GM19099 (cell line): ENCODE results near the gene EVC.

Experiments used
- POLR2A ChIP-seq: IDR thresholded peaks from 3 replicates; pipeline ENCODE4 v1.6.1; 2011; ENCODE audit warnings: low read depth; ENCODE audit not compliant: insufficient read length; ENCODE audit errors: extremely low read depth

Gene EVC

GRCh38 chr4:5710961-5711478, at the start of gene EVC:
Gene EVC (plus strand): TSS chr4:5711201. CDS start chr4:5711381, 180 bp downstream.
- TF ChIP-seq POLR2A = no peak

GRCh38 chr4:5661237-5661636, 49.8 kb upstream of the EVC start:
- TF ChIP-seq POLR2A = no peak

GRCh38 chr4:5662555-5662954, 48.4 kb upstream of the EVC start:
- no peak for TF ChIP-seq POLR2A

- no peak for TF ChIP-seq POLR2A
These were observed 46.2 kb upstream of the EVC start for GRCh38 chr4:5664778-5665177.

DNA sequence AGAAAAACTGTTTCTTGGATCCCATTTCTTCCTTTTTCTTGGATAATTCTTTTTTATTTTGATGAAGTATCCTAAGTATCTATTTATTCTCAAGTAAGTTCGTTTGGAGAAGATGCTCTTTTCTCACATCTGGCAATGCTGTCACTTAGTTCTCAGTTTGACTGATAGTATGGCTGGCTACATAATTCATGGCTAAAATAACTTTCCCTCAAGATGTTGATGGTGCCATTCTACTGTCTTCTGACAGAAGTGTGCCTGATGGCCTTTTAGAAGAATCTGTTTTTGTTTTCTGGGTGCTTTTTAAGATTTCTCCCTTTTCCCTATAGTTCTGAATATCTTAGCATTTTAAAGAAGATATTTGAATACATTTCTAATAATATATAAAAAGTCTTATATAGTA, 44.3 kb upstream of the EVC start:
- no peak for TF ChIP-seq POLR2A

DNA sequence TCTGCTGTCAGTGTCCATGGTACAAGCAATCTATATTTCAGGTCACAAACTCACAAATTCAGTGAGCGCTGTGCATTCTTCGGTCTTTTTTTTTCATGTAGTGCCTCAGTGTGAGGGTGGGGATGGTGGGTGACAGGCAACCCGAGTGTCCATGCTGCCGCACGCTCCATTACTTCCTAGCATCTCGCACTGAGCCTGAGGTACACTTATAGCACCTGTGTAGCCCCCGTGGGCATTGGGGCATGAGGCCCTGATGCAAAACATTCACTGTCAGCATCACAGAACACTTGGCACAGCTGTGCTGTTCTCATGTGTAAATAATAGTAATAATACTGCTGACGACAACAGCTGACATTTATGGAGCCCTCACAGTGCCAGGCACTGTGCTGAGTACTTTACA, 34.2 kb upstream of the EVC start:
- TF ChIP-seq POLR2A = no peak

DNA sequence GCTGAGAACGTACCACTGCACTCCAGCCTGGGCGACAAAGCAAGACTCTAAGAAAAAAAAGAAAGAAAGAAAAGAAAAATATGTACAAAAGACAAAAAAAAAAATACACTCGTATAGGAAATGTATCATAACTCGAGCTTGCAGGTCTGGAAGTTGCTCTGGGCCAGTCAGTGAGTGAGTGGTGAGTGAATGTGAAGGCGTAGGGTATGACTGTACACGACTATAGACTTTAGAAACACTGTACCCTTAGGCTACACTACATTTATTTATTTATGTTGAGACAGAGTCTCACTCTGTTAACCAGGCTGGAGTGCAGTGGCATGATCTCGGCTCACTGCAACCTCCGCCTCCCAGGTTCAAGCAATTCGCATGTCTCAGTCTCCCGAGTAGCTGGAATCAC, 32.0 kb upstream of the EVC start:
- TF ChIP-seq POLR2A = no peak

GRCh38 chr4:5683566-5683965, 27.4 kb upstream of the EVC start:
- TF ChIP-seq POLR2A = no peak

GRCh38 chr4:5685296-5685695, 25.7 kb upstream of the EVC start:
- no peak for TF ChIP-seq POLR2A

DNA sequence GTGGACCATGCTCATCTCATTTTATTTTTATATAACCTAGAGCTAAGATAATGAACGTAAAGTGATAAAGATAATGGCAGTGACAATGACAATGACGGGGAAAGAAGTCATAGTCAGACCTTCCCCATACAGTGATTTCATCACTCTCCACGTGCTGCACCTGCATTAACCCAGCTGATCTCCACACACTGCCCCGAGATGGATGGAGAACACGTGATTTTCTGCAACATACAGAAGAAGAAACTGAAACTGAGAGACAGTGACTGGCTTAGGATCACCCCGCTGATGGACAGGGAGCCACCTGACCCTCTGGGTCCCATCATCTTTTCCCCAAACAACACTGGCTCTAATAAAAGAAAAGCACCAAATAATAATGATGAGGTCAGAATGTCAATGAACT, 24.7 kb upstream of the EVC start:
- TF ChIP-seq POLR2A = no peak

GRCh38 chr4:5689065-5689464, 21.9 kb upstream of the EVC start:
- TF ChIP-seq POLR2A = no peak

DNA sequence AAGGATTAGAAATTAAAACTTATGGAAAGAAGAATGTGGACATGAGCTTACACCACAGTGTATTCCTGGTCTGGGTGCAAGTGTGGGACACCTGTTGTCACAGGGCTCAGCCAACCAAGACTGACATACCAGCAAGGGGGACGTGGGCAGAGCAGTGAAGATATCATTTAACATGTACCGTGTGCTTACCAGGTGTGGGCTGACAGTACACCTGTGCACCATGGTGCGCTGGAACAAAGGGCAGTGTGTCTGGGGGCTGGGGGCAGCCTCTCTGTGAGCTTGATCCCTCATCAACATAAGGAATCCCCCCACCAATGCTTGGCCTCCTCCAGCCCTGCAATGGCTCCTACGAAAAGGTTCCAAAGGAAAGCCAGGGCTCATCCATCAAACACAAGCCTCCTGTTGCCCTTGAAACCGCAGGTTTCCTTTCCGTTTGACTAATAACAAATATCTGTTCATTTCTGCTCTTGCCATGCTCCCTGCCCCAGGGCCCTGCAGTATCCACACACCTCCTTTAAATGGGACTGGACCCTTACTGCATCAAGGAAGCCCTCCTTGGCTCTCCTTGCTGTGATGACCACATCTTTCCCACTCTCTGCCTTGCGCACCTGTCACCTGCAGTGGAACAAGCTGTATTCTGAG, 19.4 kb upstream of the EVC start:
- no peak for TF ChIP-seq POLR2A

DNA sequence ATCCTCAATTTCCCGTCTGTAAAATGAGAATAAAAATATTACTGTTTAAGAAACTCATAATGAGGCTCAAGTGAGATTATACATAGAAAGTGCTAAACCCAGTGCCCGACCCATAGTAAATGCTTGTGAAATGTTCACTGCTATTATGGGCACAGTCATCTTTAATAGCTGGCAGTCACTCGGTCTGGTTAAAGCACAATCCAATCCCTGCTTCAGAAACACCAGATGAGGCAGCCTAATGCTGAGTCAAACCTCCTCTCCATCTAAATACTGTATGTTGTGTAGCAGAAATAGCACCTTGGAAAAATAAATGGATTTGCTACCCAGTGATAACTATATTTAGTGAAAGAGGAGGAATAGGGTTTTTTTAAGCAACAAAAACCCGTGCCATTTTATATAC, 17.1 kb upstream of the EVC start:
- no peak for TF ChIP-seq POLR2A

DNA sequence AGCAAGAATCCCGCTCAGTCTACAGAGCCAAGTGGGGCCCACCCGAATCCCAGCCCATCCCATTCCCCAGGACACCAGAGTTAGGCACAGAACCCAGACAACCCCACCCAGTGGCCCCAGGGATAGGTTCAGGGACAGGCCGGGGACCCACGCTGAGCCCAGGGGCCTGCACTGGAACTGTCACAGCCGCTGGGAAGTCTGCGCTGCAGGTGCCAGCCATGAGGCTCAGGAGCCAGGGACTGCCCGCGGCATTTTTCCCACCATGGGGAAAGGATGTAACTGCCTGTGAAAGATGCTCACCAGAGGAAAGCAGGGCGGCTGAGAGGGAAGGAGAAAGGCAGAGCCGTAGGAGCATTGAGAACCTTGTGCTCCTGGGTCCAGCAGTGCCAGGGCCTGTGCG, 14.7 kb upstream of the EVC start:
- TF ChIP-seq POLR2A = no peak

GRCh38 chr4:5700459-5700858, 10.5 kb upstream of the EVC start:
- no peak for TF ChIP-seq POLR2A

- TF ChIP-seq POLR2A = no peak
These were observed 9.0 kb upstream of the EVC start for GRCh38 chr4:5701971-5702370.

GRCh38 chr4:5703831-5704230, 7.2 kb upstream of the EVC start:
- TF ChIP-seq POLR2A = no peak
